Smooth muscle cell (in vitro differentiated cells): Measurements from ENCODE around the gene MGRN1. TPM values are rescaled to one million over a fixed set of nuclear protein-coding genes. Genes with fewer than 3 reads are reported as not detected.

ENCODE experiments used
- DNase-seq: peaks from one replicate; lab custom pipeline; 2025; ENCODE audit not compliant: unreplicated experiment; lab: John Stamatoyannopoulos, UW
- H2AFZ ChIP-seq: fragments of 200-600 bp; sonication (generic); 2 replicates; pipeline ENCODE4 v1.6.0; 2016; ENCODE audit warnings: antibody characterized with exemption, low read depth, mild to moderate bottlenecking
- H3F3A ChIP-seq: fragments of 200-600 bp; sonication (generic); 2 replicates; pipeline ENCODE4 v1.6.0; 2017; ENCODE audit warnings: antibody characterized with exemption, low read depth
- H3K27ac ChIP-seq: fragments of 200-600 bp; sonication (generic); 2 replicates; pipeline ENCODE4 v1.5.1; 2016; ENCODE audit warnings: low read depth, mild to moderate bottlenecking
- H3K27me3 ChIP-seq: fragments of 200-600 bp; sonication (generic); 2 replicates; pipeline ENCODE4 v1.6.1; 2016; ENCODE audit warnings: low read depth, mild to moderate bottlenecking
- H3K36me3 ChIP-seq: fragments of 200-600 bp; sonication (generic); 2 replicates; pipeline ENCODE4 v1.5.1; 2016; ENCODE audit warnings: low read depth
- H3K4me1 ChIP-seq: fragments of 200-600 bp; sonication (generic); 2 replicates; pipeline ENCODE4 v1.5.1; 2016; ENCODE audit warnings: low read depth
- H3K4me2 ChIP-seq: fragments of 200-600 bp; sonication (generic); 2 replicates; pipeline ENCODE4 v1.6.0; 2016; ENCODE audit warnings: mild to moderate bottlenecking
- H3K4me3 ChIP-seq: fragments of 200-600 bp; sonication (generic); 2 replicates; pipeline ENCODE4 v1.5.1; 2016; ENCODE audit warnings: mild to moderate bottlenecking
- H3K79me2 ChIP-seq: fragments of 200-600 bp; sonication (generic); 2 replicates; pipeline ENCODE4 v1.6.0; 2016; ENCODE audit warnings: low read depth, mild to moderate bottlenecking
- H3K9ac ChIP-seq: fragments of 200-600 bp; sonication (generic); 2 replicates; pipeline ENCODE4 v1.6.0; 2016; ENCODE audit warnings: low read depth
- H3K9me3 ChIP-seq: fragments of 200-600 bp; sonication (generic); replicated peaks from 2 replicates; pipeline ENCODE4 v1.5.1; 2016; ENCODE audit warnings: low read depth
- H4K20me1 ChIP-seq: fragments of 200-600 bp; sonication (generic); 2 replicates; pipeline ENCODE4 v1.6.0; 2016; ENCODE audit warnings: low read depth
- WGBS: methylation state at CpG from one replicate; pipeline ENCODE4 v1.1.7; 2016; ENCODE audit warnings: low lambda C conversion rate; 5-methylcytosine and 5-hydroxymethylcytosine counted together
- polyA plus RNA-seq: library from polyadenylated mRNA; unstranded; fragments of >200 nt; fragmentation: Nextera tagmentation; extraction: Ambion mirVana; gene quantifications from 2 replicates; pipeline ENCODE4 v1.2.1, GENCODE V29; 2016
- total RNA-seq: library from RNA; depleted of rRNA; stranded (reverse); fragments of >200 nt; gene quantifications from 2 replicates; pipeline ENCODE4 v1.2.3, GENCODE V29; 2014
- TF ChIP-seq, protein P1 (sequence below): fragments of 200-600 bp; sonication (generic); IDR thresholded peaks from 2 replicates; pipeline ENCODE4 v1.5.1; 2017; ENCODE audit warnings: borderline replicate concordance, mild to moderate bottlenecking, antibody characterized with exemption; ENCODE audit not compliant: insufficient read depth, poor library complexity, severe bottlenecking

MGRN1 gene
- total and polyA plus RNA-seq, 2 experiments from 2014 or later: 22.0 to 23.2 TPM

DNA sequence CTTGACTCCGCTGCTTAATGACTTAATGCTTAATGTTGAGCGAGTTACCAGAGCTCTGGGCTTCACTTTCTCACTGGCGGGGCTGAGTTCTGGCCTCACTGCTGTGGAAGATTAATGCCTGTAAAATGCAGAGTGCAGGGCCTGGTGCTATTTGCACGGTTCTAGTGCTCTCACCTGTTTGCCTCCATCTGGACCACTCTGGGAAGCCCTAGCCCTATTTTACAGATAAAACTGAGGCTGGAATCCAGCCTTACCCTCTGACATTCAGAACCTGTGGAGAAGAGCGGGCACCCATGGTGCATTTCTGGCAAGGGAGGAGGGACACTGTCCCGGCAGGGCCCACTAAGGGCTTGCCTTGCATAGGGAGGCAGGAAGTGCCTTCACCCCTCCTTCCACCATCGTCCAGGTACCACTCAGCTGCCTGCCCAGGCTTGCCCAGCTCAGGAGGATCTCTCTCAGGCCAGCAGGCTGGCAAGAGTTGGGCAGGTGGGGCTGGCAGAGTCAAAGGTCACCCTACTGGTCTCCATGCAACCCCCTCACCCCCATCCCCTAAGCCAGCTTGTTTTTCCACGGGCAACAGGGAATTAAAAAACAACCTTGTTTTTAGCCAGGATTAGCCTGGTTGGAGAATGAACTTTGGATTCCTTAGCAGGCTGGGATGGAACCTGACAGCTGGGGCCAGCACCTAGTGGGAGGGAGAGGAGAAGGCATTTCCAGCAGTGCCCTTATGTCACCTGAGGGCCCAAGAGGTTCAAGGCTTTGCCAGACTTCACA is 5.8 kb upstream of the MGRN1 start:
- H4K20me1 ChIP-seq: peaks cover 1% of the 10 kb centered on the region

GRCh38 chr16:4623593-4623992 is 1.0 kb upstream of the MGRN1 start:
- no peak for DNase-seq
- Histone ChIP-seq H3K36me3 (no peaks in the 10 kb centered on the region), H4K20me1 (peaks cover 30% of the 10 kb centered on the region), H3K9ac (no peak overlapping the region), H3K27me3 (no peaks in the 10 kb centered on the region), H3K4me2 (no peak overlapping the region), H3F3A (no peaks in the 10 kb centered on the region), H3K4me3 (no peak overlapping the region), H3K79me2 (peaks cover 39% of the 10 kb centered on the region), H3K4me1 (peaks cover 6% of the 10 kb centered on the region), H3K27ac (no peak overlapping the region), H3K9me3 (no peaks in the 10 kb centered on the region), H2AFZ (no peak overlapping the region)
- TF ChIP-seq, protein P1, sequence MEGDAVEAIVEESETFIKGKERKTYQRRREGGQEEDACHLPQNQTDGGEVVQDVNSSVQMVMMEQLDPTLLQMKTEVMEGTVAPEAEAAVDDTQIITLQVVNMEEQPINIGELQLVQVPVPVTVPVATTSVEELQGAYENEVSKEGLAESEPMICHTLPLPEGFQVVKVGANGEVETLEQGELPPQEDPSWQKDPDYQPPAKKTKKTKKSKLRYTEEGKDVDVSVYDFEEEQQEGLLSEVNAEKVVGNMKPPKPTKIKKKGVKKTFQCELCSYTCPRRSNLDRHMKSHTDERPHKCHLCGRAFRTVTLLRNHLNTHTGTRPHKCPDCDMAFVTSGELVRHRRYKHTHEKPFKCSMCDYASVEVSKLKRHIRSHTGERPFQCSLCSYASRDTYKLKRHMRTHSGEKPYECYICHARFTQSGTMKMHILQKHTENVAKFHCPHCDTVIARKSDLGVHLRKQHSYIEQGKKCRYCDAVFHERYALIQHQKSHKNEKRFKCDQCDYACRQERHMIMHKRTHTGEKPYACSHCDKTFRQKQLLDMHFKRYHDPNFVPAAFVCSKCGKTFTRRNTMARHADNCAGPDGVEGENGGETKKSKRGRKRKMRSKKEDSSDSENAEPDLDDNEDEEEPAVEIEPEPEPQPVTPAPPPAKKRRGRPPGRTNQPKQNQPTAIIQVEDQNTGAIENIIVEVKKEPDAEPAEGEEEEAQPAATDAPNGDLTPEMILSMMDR: no peak
- WGBS: 88% methylated on average over 7 of the region's 7 CpGs

More for the DNA sequence above, 5.8 kb upstream of the MGRN1 start:
- no peak overlapping the region for H3K4me2 ChIP-seq
- no peak overlapping the region for H3K27ac ChIP-seq
- H3K9ac ChIP-seq: no peak overlapping the region
- H3K4me1 ChIP-seq: peaks cover 7% of the 10 kb centered on the region
- H3F3A ChIP-seq: peaks cover 16% of the 10 kb centered on the region
- no peak for DNase-seq
- H2AFZ ChIP-seq: no peak overlapping the region
- no peak overlapping the region for H3K4me3 ChIP-seq
- TF ChIP-seq, protein P1: no peak
- no peaks in the 10 kb centered on the region for H3K36me3 ChIP-seq
- no peaks in the 10 kb centered on the region for H3K9me3 ChIP-seq
- H3K79me2 ChIP-seq: peaks cover 6% of the 10 kb centered on the region
- H3K27me3 ChIP-seq: no peaks in the 10 kb centered on the region
- WGBS: 89% methylated on average over 8 of the region's 8 CpGs

- Histone ChIP-seq H3K36me3 (no peaks in the 10 kb centered on the region), H3K4me1 (peaks cover 6% of the 10 kb centered on the region), H3K9ac (peak overlapping the region; percentile 97), H3K4me3 (peak overlapping the region; percentile 97), H3F3A (no peaks in the 10 kb centered on the region), H3K27me3 (no peaks in the 10 kb centered on the region), H3K4me2 (peak overlapping the region; percentile 87), H2AFZ (peak overlapping the region; percentile 64), H3K9me3 (no peaks in the 10 kb centered on the region), H3K27ac (peak overlapping the region; percentile 81), H3K79me2 (peaks cover 51% of the 10 kb centered on the region), H4K20me1 (peaks cover 43% of the 10 kb centered on the region)
- WGBS: under 1% methylated on average over 60 of the region's 80 CpGs
- peak; percentile 72 for DNase-seq
- TF ChIP-seq, protein P1: no peak
Measured at GRCh38 chr16:4624827-4625559, 367 bp downstream of the MGRN1 start.
